ENCODE data around the gene MACROD2. TPM values are rescaled to one million over a fixed set of nuclear protein-coding genes. Genes with fewer than 3 reads are reported as not detected.

MACROD2 gene
- total and polyA plus RNA-seq, 11 donors: 0.54 to 5.4 (median 2.4) TPM

DNA sequence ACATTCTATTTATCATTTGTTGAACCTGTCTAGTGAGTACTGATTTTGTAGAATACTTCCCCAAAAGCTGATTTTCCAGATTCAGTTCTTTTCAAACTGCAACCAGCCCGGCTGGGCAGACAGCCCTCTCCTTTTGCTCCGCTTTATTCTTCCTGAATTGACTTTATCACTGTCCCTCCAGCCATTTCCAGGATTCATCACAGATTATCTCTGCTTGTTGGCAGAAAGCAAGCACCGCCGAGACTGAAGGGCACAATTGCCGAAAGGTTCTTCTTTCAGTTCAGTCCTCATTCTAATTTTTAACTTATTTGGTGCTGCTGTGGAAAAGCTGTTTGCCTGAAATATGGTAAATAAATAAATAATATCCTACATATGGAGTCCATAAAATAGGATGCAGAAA lies 711.2 kb downstream of the MACROD2 start:
- intact Hi-C loops (cut with DNase I): no loop called here
- WGBS, 4 donors: 49 to 69% (median 64%) methylated on average over 5 of the region's 5 CpGs
- TF ChIP-seq POLR2A (IDR thresholded peaks at IDR 0.05): no peak
- TF ChIP-seq, protein P1, sequence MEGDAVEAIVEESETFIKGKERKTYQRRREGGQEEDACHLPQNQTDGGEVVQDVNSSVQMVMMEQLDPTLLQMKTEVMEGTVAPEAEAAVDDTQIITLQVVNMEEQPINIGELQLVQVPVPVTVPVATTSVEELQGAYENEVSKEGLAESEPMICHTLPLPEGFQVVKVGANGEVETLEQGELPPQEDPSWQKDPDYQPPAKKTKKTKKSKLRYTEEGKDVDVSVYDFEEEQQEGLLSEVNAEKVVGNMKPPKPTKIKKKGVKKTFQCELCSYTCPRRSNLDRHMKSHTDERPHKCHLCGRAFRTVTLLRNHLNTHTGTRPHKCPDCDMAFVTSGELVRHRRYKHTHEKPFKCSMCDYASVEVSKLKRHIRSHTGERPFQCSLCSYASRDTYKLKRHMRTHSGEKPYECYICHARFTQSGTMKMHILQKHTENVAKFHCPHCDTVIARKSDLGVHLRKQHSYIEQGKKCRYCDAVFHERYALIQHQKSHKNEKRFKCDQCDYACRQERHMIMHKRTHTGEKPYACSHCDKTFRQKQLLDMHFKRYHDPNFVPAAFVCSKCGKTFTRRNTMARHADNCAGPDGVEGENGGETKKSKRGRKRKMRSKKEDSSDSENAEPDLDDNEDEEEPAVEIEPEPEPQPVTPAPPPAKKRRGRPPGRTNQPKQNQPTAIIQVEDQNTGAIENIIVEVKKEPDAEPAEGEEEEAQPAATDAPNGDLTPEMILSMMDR (IDR thresholded peaks at IDR 0.05): no peak
- no peaks in the 10 kb centered on the region for H3K27me3 ChIP-seq
- no peaks in the 10 kb centered on the region for H3K36me3 ChIP-seq
- ATAC-seq (no peak), DNase-seq (no peak)
- H3K4me1 ChIP-seq: no peaks in the 10 kb centered on the region
- H3K4me3 ChIP-seq: no peak overlapping the region
- no peaks in the 10 kb centered on the region for H3K9me3 ChIP-seq
- H3K27ac ChIP-seq: no peak overlapping the region

- Histone ChIP-seq H3K27me3 (no peaks in the 10 kb centered on the region), H3K4me1 (no peaks in the 10 kb centered on the region), H3K36me3 (no peaks in the 10 kb centered on the region), H3K27ac (no peak overlapping the region), H3K9me3 (no peaks in the 10 kb centered on the region), H3K4me3 (no peak overlapping the region)
- intact Hi-C loops (cut with DNase I): no loop called here
- ATAC-seq (no peak), DNase-seq (no peak)
- TF ChIP-seq, protein P1 (IDR thresholded peaks at IDR 0.05): no peak
- TF ChIP-seq POLR2A (IDR thresholded peaks at IDR 0.05): no peak
- WGBS, 4 donors: 84 to 90% (median 87%) methylated on average over 10 of the region's 10 CpGs
Measured at GRCh38 chr20:14707026-14707680, 711.8 kb downstream of the MACROD2 start.

GRCh38 chr20:14707865-14708596 lies 712.7 kb downstream of the MACROD2 start:
- Histone ChIP-seq H3K9me3 (no peaks in the 10 kb centered on the region), H3K4me1 (no peaks in the 10 kb centered on the region), H3K27me3 (no peaks in the 10 kb centered on the region), H3K36me3 (no peaks in the 10 kb centered on the region), H3K27ac (no peak overlapping the region), H3K4me3 (no peak overlapping the region)
- TF ChIP-seq, protein P1 (IDR thresholded peaks at IDR 0.05): no peak
- TF ChIP-seq POLR2A (IDR thresholded peaks at IDR 0.05): no peak
- no peak for ATAC-seq
- intact Hi-C loops (cut with DNase I): no loop called here
- WGBS, 4 donors: 62 to 75% (median 68%) methylated on average over 2 of the region's 2 CpGs
- no peak for DNase-seq

GRCh38 chr20:14709439-14709838 lies 714.1 kb downstream of the MACROD2 start:
- ATAC-seq (no peak), DNase-seq (no peak)
- H3K27me3 ChIP-seq: no peaks in the 10 kb centered on the region
- intact Hi-C loops (cut with DNase I): no loop called here
- no peak overlapping the region for H3K4me3 ChIP-seq
- H3K9me3 ChIP-seq: no peaks in the 10 kb centered on the region
- no peaks in the 10 kb centered on the region for H3K4me1 ChIP-seq
- no peak overlapping the region for H3K27ac ChIP-seq
- 58 to 90% (median 70%) methylated on average over 2 of the region's 2 CpGs for WGBS, 4 donors
- TF ChIP-seq, protein P1 (IDR thresholded peaks at IDR 0.05): no peak
- no peak for TF ChIP-seq POLR2A (IDR thresholded peaks at IDR 0.05)
- no peaks in the 10 kb centered on the region for H3K36me3 ChIP-seq
